H9 (cell line): ENCODE data around the gene CYP17A1. TPM values are rescaled to one million over a fixed set of nuclear protein-coding genes. Genes with fewer than 3 reads are reported as not detected.
"Not testable (repeated sequence)": the region's sequence is repeated elsewhere in the genome, so short reads cannot be mapped to it uniquely, and the experiment has no call there.

Experiments used
- DNase-seq: peaks from one replicate; pipeline ENCODE4 v3.0.0-alpha.2; 2017
- H2AFZ ChIP-seq: one replicate; pipeline ENCODE4 v1.6.1; 2013; ENCODE audit warnings: mild to moderate bottlenecking, low read length, control low read depth, moderate library complexity
- H2AK5ac ChIP-seq: 2 replicates; pipeline ENCODE4 v1.6.1; 2013; ENCODE audit warnings: low read length, control low read depth, mixed read lengths; ENCODE audit not compliant: insufficient read length
- H2BK120ac ChIP-seq: one replicate; pipeline ENCODE4 v1.6.1; 2013; ENCODE audit warnings: low read depth, mild to moderate bottlenecking, low read length, control low read depth, inconsistent platforms; ENCODE audit not compliant: poor library complexity, severe bottlenecking
- H2BK12ac ChIP-seq: 2 replicates; pipeline ENCODE4 v1.6.1; 2013; ENCODE audit warnings: low read length, control low read depth, mixed read lengths, low read depth; ENCODE audit not compliant: insufficient read length
- H2BK15ac ChIP-seq: 2 replicates; pipeline ENCODE4 v1.6.1; 2013; ENCODE audit warnings: low read depth, low read length, control low read depth
- H2BK20ac ChIP-seq: one replicate; pipeline ENCODE4 v1.6.1; 2013; ENCODE audit warnings: low read depth, mild to moderate bottlenecking, low read length, control low read depth, inconsistent platforms; ENCODE audit not compliant: poor library complexity, severe bottlenecking
- H2BK5ac ChIP-seq: 2 replicates; pipeline ENCODE4 v1.6.1; 2013; ENCODE audit warnings: low read length, control low read depth, mixed read lengths; ENCODE audit not compliant: insufficient read length
- H3K14ac ChIP-seq: 2 replicates; pipeline ENCODE4 v1.6.1; 2013; ENCODE audit warnings: low read length, control low read depth; ENCODE audit not compliant: insufficient read depth
- H3K18ac ChIP-seq: 2 replicates; pipeline ENCODE4 v1.6.1; 2013; ENCODE audit warnings: low read depth, mild to moderate bottlenecking, mixed read lengths, low read length, control low read depth; ENCODE audit not compliant: insufficient read length
- H3K23ac ChIP-seq: 2 replicates; pipeline ENCODE4 v1.6.1; 2013; ENCODE audit warnings: low read length, control low read depth, mixed read lengths, low read depth; ENCODE audit not compliant: insufficient read length
- H3K23me2 ChIP-seq: 2 replicates; pipeline ENCODE4 v1.6.1; 2013; ENCODE audit warnings: low read depth, mild to moderate bottlenecking, mixed read lengths, low read length, control low read depth; ENCODE audit not compliant: insufficient read length, poor library complexity, severe bottlenecking
- H3K27ac ChIP-seq: 2 replicates; pipeline ENCODE4 v1.5.1; 2013; ENCODE audit warnings: low read length, control low read depth, mixed read lengths, low read depth; ENCODE audit not compliant: insufficient read length
- H3K27me3 ChIP-seq: 2 replicates; pipeline ENCODE4 v1.6.1; 2013; ENCODE audit warnings: low read length, control low read depth, inconsistent platforms; ENCODE audit not compliant: insufficient read depth
- H3K4ac ChIP-seq: 2 replicates; pipeline ENCODE4 v1.6.1; 2013; ENCODE audit warnings: low read depth, mild to moderate bottlenecking, control low read depth, inconsistent platforms, low read length, moderate library complexity
- H3K4me1 ChIP-seq: 2 replicates; pipeline ENCODE4 v1.6.1; 2013; ENCODE audit warnings: low read length, control low read depth, inconsistent platforms; ENCODE audit not compliant: insufficient read depth
- H3K4me2 ChIP-seq: 2 replicates; pipeline ENCODE4 v1.6.1; 2013; ENCODE audit warnings: low read length, control low read depth, mixed read lengths; ENCODE audit not compliant: insufficient read length, insufficient read depth
- H3K56ac ChIP-seq: 2 replicates; pipeline ENCODE4 v1.6.1; 2013; ENCODE audit warnings: low read depth, mild to moderate bottlenecking, mixed read lengths, low read length, control low read depth; ENCODE audit not compliant: insufficient read length
- H3K79me1 ChIP-seq: 2 replicates; pipeline ENCODE4 v1.6.1; 2013; ENCODE audit warnings: low read depth, mild to moderate bottlenecking, moderate library complexity, low read length, control low read depth, inconsistent platforms; ENCODE audit not compliant: insufficient read depth, poor library complexity, severe bottlenecking
- H3K79me2 ChIP-seq: 2 replicates; pipeline ENCODE4 v1.6.1; 2013; ENCODE audit warnings: low read length, control low read depth, inconsistent platforms; ENCODE audit not compliant: insufficient read depth
- H3K9ac ChIP-seq: 2 replicates; pipeline ENCODE4 v1.6.1; 2013; ENCODE audit warnings: low read length, control low read depth, mixed read lengths; ENCODE audit not compliant: insufficient read length; ENCODE audit errors: extremely low read depth
- H3K9me3 ChIP-seq: one replicate; pipeline ENCODE4 v1.6.1; 2013; ENCODE audit warnings: low read depth, low read length, inconsistent platforms; ENCODE audit not compliant: control insufficient read depth
- H3T11ph ChIP-seq: one replicate; pipeline ENCODE4 v1.6.1; 2013; ENCODE audit warnings: mild to moderate bottlenecking, low read length, control low read depth, inconsistent platforms
- H4K20me1 ChIP-seq: one replicate; pipeline ENCODE4 v1.6.1; 2013; ENCODE audit not compliant: control insufficient read depth, insufficient read length, insufficient read depth
- H4K5ac ChIP-seq: 2 replicates; pipeline ENCODE4 v1.6.1; 2013; ENCODE audit warnings: low read depth, mild to moderate bottlenecking, mixed read lengths, low read length, control low read depth; ENCODE audit not compliant: insufficient read length
- H4K8ac ChIP-seq: replicated peaks from 2 replicates; pipeline ENCODE4 v1.6.1; 2013; ENCODE audit warnings: low read length, control low read depth, mixed read lengths, low read depth; ENCODE audit not compliant: insufficient read length
- H4K91ac ChIP-seq: 2 replicates; pipeline ENCODE4 v1.6.1; 2013; ENCODE audit warnings: low read depth, mild to moderate bottlenecking, moderate library complexity, mixed read lengths, low read length, control low read depth; ENCODE audit not compliant: insufficient read length
- H3K27ac Mint-ChIP-seq, 3 experiments: 2 replicates in 2 of 3; 3 replicates in 1 of 3; pipeline ENCODE4 v1.8.0; 2020 to 2021; ENCODE audit warnings: mixed read lengths in 3 of 3, mild to moderate bottlenecking in 1 of 3, moderate library complexity in 1 of 3
- H3K27me3 Mint-ChIP-seq: 2 replicates; pipeline ENCODE4 v1.8.0; 2021; ENCODE audit warnings: low read depth, mild to moderate bottlenecking, moderate library complexity, mixed read lengths
- H3K36me3 Mint-ChIP-seq, 3 experiments: 2 replicates in 2 of 3; 3 replicates in 1 of 3; pipeline ENCODE4 v1.8.0; 2020 to 2021; ENCODE audit warnings: low read depth in 3 of 3, mixed read lengths in 3 of 3; ENCODE audit not compliant: insufficient read depth in 1 of 3
- H3K4me1 Mint-ChIP-seq, 2 experiments: 2 replicates each; pipeline ENCODE4 v1.8.0; 2020; ENCODE audit warnings: mixed read lengths in 2 of 2
- H3K4me3 Mint-ChIP-seq, 2 experiments: 2 replicates in 1 of 2; 3 replicates in 1 of 2; pipeline ENCODE4 v1.8.0; 2020 to 2021; ENCODE audit warnings: mild to moderate bottlenecking in 2 of 2, mixed read lengths in 2 of 2, moderate library complexity in 1 of 2
- H3K9me3 Mint-ChIP-seq, 2 experiments: 2 replicates in 1 of 2; 3 replicates in 1 of 2; pipeline ENCODE4 v1.8.0; 2020; ENCODE audit warnings: mild to moderate bottlenecking in 2 of 2, mixed read lengths in 2 of 2, moderate library complexity in 1 of 2
- CTCF ChIP-seq: fragments of 200-600 bp; sonication (generic); conservative IDR thresholded peaks from 3 replicates; pipeline ENCODE4 v1.8.0; 2021; ENCODE audit warnings: antibody characterized with exemption, mild to moderate bottlenecking
- WGBS: extraction: QIAGEN DNeasy Blood & Tissue Kit; methylation state at CpG from one replicate; pipeline ENCODE4 v1.1.7; 2013; ENCODE audit warnings: missing lambda C conversion rate, low lambda C conversion rate, mixed read lengths; ENCODE audit not compliant: insufficient read length; ENCODE audit errors: extremely low coverage; 5-methylcytosine and 5-hydroxymethylcytosine counted together
- total RNA-seq: library from RNA; stranded (reverse); gene quantifications from 2 replicates; pipeline ENCODE4 v1.2.1, GENCODE V29; 2021

The CYP17A1 gene
- total RNA-seq, 1 experiment from 2014 or later: not detected

GRCh38 chr10:102841827-102842345, 4.7 kb upstream of the CYP17A1 start:
- H2AFZ ChIP-seq: no peak overlapping the region
- no peak overlapping the region for H3T11ph ChIP-seq
- no peak overlapping the region for H3K18ac ChIP-seq
- H3K14ac ChIP-seq: no peak overlapping the region
- no CpG with 5 or more reads among the region's 11 CpGs for WGBS
- no peaks in the 10 kb centered on the region for H3K79me1 ChIP-seq
- no peaks in the 10 kb centered on the region for H3K23me2 ChIP-seq
- no peak overlapping the region for H3K9ac ChIP-seq
- H3K56ac ChIP-seq: no peak overlapping the region
- H2BK12ac ChIP-seq: no peak overlapping the region
- no peak overlapping the region for H2AK5ac ChIP-seq
- no peak overlapping the region for H3K23ac ChIP-seq
- H3K9me3 Mint-ChIP-seq: peaks cover 23 to 26% of the 10 kb centered on the region in 2 experiments
- no peak overlapping the region for H3K4me2 ChIP-seq
- no peak overlapping the region for H2BK5ac ChIP-seq
- H3K27me3 Mint-ChIP-seq: peaks cover 19% of the 10 kb centered on the region
- H3K27me3 ChIP-seq: no peaks in the 10 kb centered on the region
- TF ChIP-seq CTCF: no peak
- no peaks in the 10 kb centered on the region for H4K20me1 ChIP-seq
- H3K36me3 Mint-ChIP-seq: peaks cover 8 to 19% (median 9%) of the 10 kb centered on the region in 3 experiments; a peak in 6 of 7 replicates
- H3K27ac Mint-ChIP-seq: no peak overlapping the region
- no peak overlapping the region for H2BK20ac ChIP-seq
- no peak overlapping the region for H3K27ac ChIP-seq
- H4K5ac ChIP-seq: no peak overlapping the region
- H3K4me3 Mint-ChIP-seq: no peak overlapping the region
- H2BK15ac ChIP-seq: no peak overlapping the region
- H4K91ac ChIP-seq: no peak overlapping the region
- H4K8ac ChIP-seq: no peak overlapping the region
- H3K4me1 Mint-ChIP-seq: peaks cover 4 to 7% of the 10 kb centered on the region in 2 experiments
- DNase-seq: no peak
- no peaks in the 10 kb centered on the region for H3K79me2 ChIP-seq
- peaks cover 5% of the 10 kb centered on the region for H3K9me3 ChIP-seq
- H3K4me1 ChIP-seq: no peaks in the 10 kb centered on the region
- no peak overlapping the region for H3K4ac ChIP-seq
- no peak overlapping the region for H2BK120ac ChIP-seq

- H3T11ph ChIP-seq, H3K27ac Mint-ChIP-seq, H4K8ac ChIP-seq, H3K14ac ChIP-seq, H2AK5ac ChIP-seq, H3K9ac ChIP-seq, H2BK15ac ChIP-seq, H3K27me3 ChIP-seq, H3K4me2 ChIP-seq, H3K79me2 ChIP-seq, H3K79me1 ChIP-seq, H3K4me3 Mint-ChIP-seq, H2BK5ac ChIP-seq, H2BK120ac ChIP-seq, H3K9me3 ChIP-seq, H4K20me1 ChIP-seq, H4K5ac ChIP-seq, H3K4me1 ChIP-seq, H3K4ac ChIP-seq, H2BK20ac ChIP-seq, H3K18ac ChIP-seq, H2AFZ ChIP-seq, H3K23me2 ChIP-seq, H3K23ac ChIP-seq, H2BK12ac ChIP-seq, H3K27ac ChIP-seq, H4K91ac ChIP-seq, H3K56ac ChIP-seq, DNase-seq: not testable (repeated sequence)
- Mint-ChIP-seq H3K36me3 (peaks cover 6 to 13% (median 8%) of the 10 kb centered on the region in 3 experiments; a peak in 6 of 7 replicates), H3K27me3 (peaks cover 14% of the 10 kb centered on the region), H3K4me1 (peaks cover 7 to 10% of the 10 kb centered on the region in 2 experiments), H3K9me3 (peaks cover 15 to 17% of the 10 kb centered on the region in 2 experiments)
- no CpG with 5 or more reads among the region's 9 CpGs for WGBS
Measured at GRCh38 chr10:102838276-102838927, 1.2 kb upstream of the CYP17A1 start.
